Stomach (tissue), 9 donors: ENCODE results near the gene ZNF414. TPM values are rescaled to one million over a fixed set of nuclear protein-coding genes. Genes with fewer than 3 reads are reported as not detected.

Source experiments
- DNase-seq, 2 donors: peaks; one replicate each; pipeline versions ENCODE4 v3.0.0 to v3.0.0-alpha.2; 2013 to 2019
- H3K27ac ChIP-seq, 5 donors: fragments of 200-600 bp in 4 of 5; sonication (generic) in 4 of 5; one replicate each; pipeline ENCODE4 v1.5.1; 2013 to 2019; ENCODE audit warnings: mild to moderate bottlenecking in 1 of 5, moderate library complexity in 1 of 5
- H3K27me3 ChIP-seq, 3 donors: fragments of 200-600 bp; sonication (generic); one replicate each; pipeline ENCODE4 v1.5.1; 2017 to 2019; ENCODE audit warnings: mixed run types in 1 of 3
- H3K36me3 ChIP-seq, 4 donors: fragments of 200-600 bp; sonication (generic); 1 replicate in 3 of 4; 2 replicates in 1 of 4; pipeline ENCODE4 v1.5.1; 2016 to 2019
- H3K4me1 ChIP-seq, 4 donors: fragments of 200-600 bp; sonication (generic); one replicate each; pipeline ENCODE4 v1.5.1; 2016 to 2019
- H3K4me3 ChIP-seq, 4 donors: fragments of 200-600 bp; sonication (generic) in 3 of 4; one replicate each; pipeline ENCODE4 v1.5.1; 2016 to 2019; ENCODE audit warnings: mild to moderate bottlenecking in 1 of 4
- H3K9me3 ChIP-seq, 4 donors: fragments of 200-600 bp; sonication (generic); one replicate each; pipeline ENCODE4 v1.5.1; 2016 to 2019
- EP300 ChIP-seq: sonication (generic); formaldehyde crosslinking; IDR thresholded peaks from one replicate; pipeline ENCODE4 v1.6.1; 2017; ENCODE audit warnings: antibody characterized with exemption
- POLR2A ChIP-seq, 4 donors: fragments of 450-650 bp; IDR thresholded peaks; one replicate each; pipeline ENCODE4 v1.6.1; 2016; ENCODE audit warnings: antibody characterized with exemption in 4 of 4, control low read depth in 2 of 4, mild to moderate bottlenecking in 1 of 4, moderate library complexity in 1 of 4
- POLR2AphosphoS5 ChIP-seq, 3 donors: sonication (generic); formaldehyde crosslinking; IDR thresholded peaks; one replicate each; pipeline ENCODE4 v1.6.1; 2016; ENCODE audit warnings: antibody characterized with exemption in 3 of 3
- whole genome bisulfite sequencing, 5 donors: extraction: QIAGEN DNeasy Blood & Tissue Kit in 3 of 5; methylation state at CpG; one replicate each; pipeline versions ENCODE4 v1.1.5 to v1.1.7; 2013 to 2018; 5-methylcytosine and 5-hydroxymethylcytosine counted together
- intact Hi-C: fragments of 100-400 bp; cut with DNase I; formaldehyde crosslinking; loops from one replicate; pipeline ENCODE4 v1.15.1; 2023; ENCODE audit warnings: low total_unique reads
- polyA plus RNA-seq, 3 donors: library from polyadenylated mRNA; stranded (reverse); fragments of 200-250 nt; gene quantifications; one replicate each; pipeline ENCODE4 v1.2.3, GENCODE V29; 2013
- total RNA-seq, 5 donors: library from RNA; depleted of rRNA; stranded (reverse); fragments of >200 nt; gene quantifications; one replicate each; pipeline versions ENCODE4 v1.1.0 to v1.2.3, GENCODE V29; 2014 to 2016
- TF ChIP-seq, protein P1 (sequence below), 7 experiments: fragments of 450-650 bp in 4 of 7; fragments of 200-600 bp in 3 of 7; sonication (generic) in 3 of 7; IDR thresholded peaks; one replicate each; pipeline ENCODE4 v1.5.1; 2016 to 2019; ENCODE audit warnings: antibody characterized with exemption in 7 of 7, control low read depth in 2 of 7, mild to moderate bottlenecking in 1 of 7
- donor health status: healthy with polysubstance abuse.
- donor health status: Bipolar disorder and iron deficiency.
- donor health status: healthy.

The ZNF414 gene
- total and polyA plus RNA-seq, 8 donors, result 1.8 to 32.7 (median 18.3) TPM

DNA sequence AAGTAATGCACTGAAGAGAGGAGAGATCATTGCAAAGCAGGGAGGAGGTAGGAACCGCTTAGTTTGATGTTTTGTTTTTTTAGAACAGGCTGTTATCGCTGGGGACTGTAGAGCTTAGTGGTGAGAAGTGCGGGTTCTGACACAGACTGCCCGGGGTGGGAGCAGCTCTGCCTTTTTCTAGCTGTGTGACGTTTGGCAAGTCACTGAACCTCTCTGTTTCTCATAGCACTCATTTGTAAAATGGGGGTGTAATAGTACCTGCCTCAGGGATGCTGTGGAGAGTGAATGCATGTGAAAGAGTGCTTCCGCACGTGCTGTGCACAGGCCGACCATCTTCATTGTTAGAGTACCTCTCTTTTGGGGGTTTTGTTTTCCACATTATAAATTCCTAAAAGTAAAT lies 30.8 kb downstream of the ZNF414 start:
- 84 to 90% (median 88%) methylated on average over 8 of the region's 8 CpGs for WGBS, 5 donors
- Histone ChIP-seq H3K36me3 (peaks cover 49 to 97% (median 92%) of the 10 kb centered on the region in 4 donors), H3K4me1 (peaks cover 11 to 91% (median 38%) of the 10 kb centered on the region in 4 donors), H3K9me3 (no peaks in the 10 kb centered on the region), H3K27me3 (no peaks in the 10 kb centered on the region), H3K27ac (no peak overlapping the region), H3K4me3 (no peak overlapping the region)
- DNase-seq, result no peak
- no peak for TF ChIP-seq POLR2A (IDR thresholded peaks at IDR 0.05)
- no peak for TF ChIP-seq EP300
- intact Hi-C loops, result no loop called here

DNA sequence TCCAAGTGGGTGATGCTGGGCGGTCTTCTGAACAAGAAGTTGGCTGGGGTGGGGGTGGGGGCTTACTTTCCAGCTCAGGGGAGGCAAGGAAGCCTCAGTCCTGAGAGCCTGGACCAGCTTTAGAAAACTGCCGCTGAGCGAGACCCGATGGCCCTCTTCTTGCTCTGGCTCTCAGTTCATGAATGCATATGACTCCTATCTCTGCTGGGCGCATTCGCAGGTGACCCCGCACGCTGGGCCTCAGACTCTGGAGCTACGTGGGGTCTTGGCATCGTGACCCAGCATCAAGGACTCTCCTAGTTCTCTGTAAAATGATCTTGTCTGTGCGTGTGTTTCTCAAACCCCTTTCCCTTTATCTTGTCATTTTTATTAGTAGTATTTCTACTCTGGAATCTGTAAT lies 31.3 kb downstream of the ZNF414 start:
- DNase-seq, result no peak
- no peak overlapping the region for H3K4me3 ChIP-seq
- H3K36me3 ChIP-seq, result peaks cover 48 to 97% (median 92%) of the 10 kb centered on the region in 4 donors
- 89 to 95% (median 93%) methylated on average over 11 of the region's 11 CpGs for WGBS, 5 donors
- H3K9me3 ChIP-seq, result no peaks in the 10 kb centered on the region
- H3K27ac ChIP-seq, result no peak overlapping the region
- H3K27me3 ChIP-seq, result no peaks in the 10 kb centered on the region
- peaks cover 11 to 91% (median 40%) of the 10 kb centered on the region in 4 donors for H3K4me1 ChIP-seq
- TF ChIP-seq POLR2AphosphoS5 (IDR thresholded peaks at IDR 0.05) (no peak), EP300 (no peak), POLR2A (IDR thresholded peaks at IDR 0.05) (no peak)
- TF ChIP-seq, protein P1, sequence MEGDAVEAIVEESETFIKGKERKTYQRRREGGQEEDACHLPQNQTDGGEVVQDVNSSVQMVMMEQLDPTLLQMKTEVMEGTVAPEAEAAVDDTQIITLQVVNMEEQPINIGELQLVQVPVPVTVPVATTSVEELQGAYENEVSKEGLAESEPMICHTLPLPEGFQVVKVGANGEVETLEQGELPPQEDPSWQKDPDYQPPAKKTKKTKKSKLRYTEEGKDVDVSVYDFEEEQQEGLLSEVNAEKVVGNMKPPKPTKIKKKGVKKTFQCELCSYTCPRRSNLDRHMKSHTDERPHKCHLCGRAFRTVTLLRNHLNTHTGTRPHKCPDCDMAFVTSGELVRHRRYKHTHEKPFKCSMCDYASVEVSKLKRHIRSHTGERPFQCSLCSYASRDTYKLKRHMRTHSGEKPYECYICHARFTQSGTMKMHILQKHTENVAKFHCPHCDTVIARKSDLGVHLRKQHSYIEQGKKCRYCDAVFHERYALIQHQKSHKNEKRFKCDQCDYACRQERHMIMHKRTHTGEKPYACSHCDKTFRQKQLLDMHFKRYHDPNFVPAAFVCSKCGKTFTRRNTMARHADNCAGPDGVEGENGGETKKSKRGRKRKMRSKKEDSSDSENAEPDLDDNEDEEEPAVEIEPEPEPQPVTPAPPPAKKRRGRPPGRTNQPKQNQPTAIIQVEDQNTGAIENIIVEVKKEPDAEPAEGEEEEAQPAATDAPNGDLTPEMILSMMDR (IDR thresholded peaks at IDR 0.05), result no peak
- intact Hi-C loops, result no loop called here

DNA sequence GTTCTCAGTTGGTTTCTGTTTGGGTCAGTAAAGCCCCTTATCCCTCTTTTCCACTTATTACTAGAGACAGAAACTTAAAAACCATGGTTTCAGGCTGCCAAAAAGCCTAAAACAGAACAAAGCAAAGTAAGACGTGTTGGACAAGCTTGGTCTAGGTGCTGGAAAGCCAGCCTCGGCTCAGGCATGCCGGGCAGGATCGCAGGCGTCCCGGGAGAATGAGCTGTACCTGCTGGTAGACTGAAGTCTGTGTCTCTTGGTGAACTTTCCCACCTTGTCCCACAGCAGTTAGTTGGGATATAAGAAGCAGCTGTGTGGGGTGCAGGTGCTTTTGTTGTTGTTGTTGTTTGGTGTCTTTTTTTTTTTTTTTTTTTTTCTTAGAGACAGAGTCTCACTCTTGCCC lies 32.4 kb downstream of the ZNF414 start:
- Histone ChIP-seq H3K27ac (peak overlapping the region in 1 of 5 donors; percentile 46), H3K4me1 (peaks cover 11 to 82% (median 42%) of the 10 kb centered on the region in 4 donors), H3K27me3 (no peaks in the 10 kb centered on the region), H3K4me3 (no peak overlapping the region), H3K9me3 (no peaks in the 10 kb centered on the region), H3K36me3 (peaks cover 45 to 97% (median 92%) of the 10 kb centered on the region in 4 donors)
- TF ChIP-seq POLR2A (IDR thresholded peaks at IDR 0.05), result no peak
- no peak for TF ChIP-seq POLR2AphosphoS5 (IDR thresholded peaks at IDR 0.05)
- TF ChIP-seq, protein P1 (IDR thresholded peaks at IDR 0.05), result no peak
- no peak for TF ChIP-seq EP300
- intact Hi-C loops, result no loop called here
- no peak for DNase-seq
- WGBS, 5 donors, result 60 to 78% (median 72%) methylated on average over 6 of the region's 6 CpGs

DNA sequence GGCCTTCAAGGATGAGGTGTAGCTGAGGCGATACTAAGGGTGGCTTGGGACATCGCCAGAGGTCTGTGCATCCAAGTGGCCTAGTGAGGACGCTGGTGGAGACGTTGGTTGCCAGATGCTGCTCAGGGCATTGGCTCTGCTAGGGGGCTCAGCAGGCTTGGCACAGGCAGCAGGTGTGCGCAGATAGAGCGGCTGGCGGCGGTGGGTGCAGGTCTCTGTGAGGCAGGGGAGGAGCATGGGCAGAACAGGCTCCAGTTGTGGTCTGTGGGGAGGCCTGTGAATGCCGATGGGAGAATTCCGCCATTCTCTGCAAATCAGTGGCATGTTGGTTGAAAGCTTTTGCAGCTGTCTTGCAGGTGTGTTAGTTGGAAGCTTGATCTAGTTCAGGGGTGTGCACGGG lies 32.8 kb downstream of the ZNF414 start:
- 56 to 79% (median 70%) methylated on average over 11 of the region's 11 CpGs for WGBS, 5 donors
- intact Hi-C loops, result no loop called here

DNA sequence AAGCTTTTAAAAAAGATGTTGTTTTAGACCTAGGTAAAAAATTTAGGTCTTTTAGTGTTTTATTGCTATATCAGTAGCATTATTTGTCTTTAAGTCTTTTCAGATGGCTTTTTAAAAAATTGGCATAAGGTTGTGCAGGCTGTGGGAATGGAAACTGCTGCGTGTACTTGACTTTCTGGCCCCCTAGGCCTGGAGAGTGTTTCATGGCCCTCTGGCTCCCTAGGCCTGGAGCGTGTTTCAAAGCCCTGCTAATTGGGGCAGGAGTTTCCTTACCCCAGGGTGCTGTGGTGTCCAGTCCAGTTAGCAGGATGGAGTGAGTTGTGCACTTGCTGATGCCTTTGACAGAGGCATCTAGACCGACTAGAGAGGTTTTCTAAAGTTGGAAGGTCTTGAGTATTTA lies 35.4 kb downstream of the ZNF414 start:
- TF ChIP-seq EP300 (no peak), POLR2AphosphoS5 (IDR thresholded peaks at IDR 0.05) (no peak), POLR2A (IDR thresholded peaks at IDR 0.05) (no peak)
- TF ChIP-seq, protein P1 (IDR thresholded peaks at IDR 0.05), result no peak
- Histone ChIP-seq H3K9me3 (no peaks in the 10 kb centered on the region), H3K36me3 (peaks cover 49 to 97% (median 92%) of the 10 kb centered on the region in 4 donors), H3K27ac (no peak overlapping the region), H3K27me3 (no peaks in the 10 kb centered on the region), H3K4me1 (peaks cover 11 to 66% (median 39%) of the 10 kb centered on the region in 4 donors), H3K4me3 (no peak overlapping the region)
- 62 to 76% (median 62%) methylated on average over 3 of the region's 3 CpGs for WGBS, 5 donors
- DNase-seq, result no peak
- intact Hi-C loops, result no loop called here

More for the DNA sequence above, 32.8 kb downstream of the ZNF414 start:
- Histone ChIP-seq H3K27ac (peak overlapping the region in 3 of 5 donors; percentile 7 to 46 (median 16)), H3K9me3 (no peaks in the 10 kb centered on the region), H3K4me3 (no peak overlapping the region), H3K36me3 (peaks cover 45 to 97% (median 92%) of the 10 kb centered on the region in 4 donors), H3K27me3 (no peaks in the 10 kb centered on the region), H3K4me1 (peaks cover 11 to 82% (median 43%) of the 10 kb centered on the region in 4 donors)
- TF ChIP-seq, protein P1 (IDR thresholded peaks at IDR 0.05), result no peak
- no peak for TF ChIP-seq POLR2A (IDR thresholded peaks at IDR 0.05)
- no peak for TF ChIP-seq EP300
- no peak for TF ChIP-seq POLR2AphosphoS5 (IDR thresholded peaks at IDR 0.05)
- DNase-seq, result no peak
